Measurements from ENCODE around the gene PILRB. TPM values are rescaled to one million over a fixed set of nuclear protein-coding genes. Genes with fewer than 3 reads are reported as not detected.
"Not testable (repeated sequence)": the region's sequence is repeated elsewhere in the genome, so short reads cannot be mapped to it uniquely, and the experiment has no call there.

The PILRB gene
- polyA plus RNA-seq, 3 donors, result 1.7 to 62.6 (median 2.2) TPM

GRCh38 chr7:100338083-100338696 lies 19.7 kb upstream of the PILRB start:
- H3K9ac ChIP-seq (ENCODE audit: insufficient read depth, low read length, poor library complexity, severe bottlenecking); H2AFZ ChIP-seq (ENCODE audit: insufficient read depth, low read depth, low read length, poor library complexity, severe bottlenecking); H3K4me3 Mint-ChIP-seq; H4K20me1 ChIP-seq (ENCODE audit: insufficient read depth, low read length); DNase-seq; H3K27me3 ChIP-seq (ENCODE audit: control insufficient read depth in 2 of 2, insufficient read depth in 2 of 2, low read length in 2 of 2); H3K9me3 Mint-ChIP-seq; H3K27ac ChIP-seq (ENCODE audit: low read depth in 1 of 2, low read length in 2 of 2); H3K4me3 ChIP-seq (replicated peaks in 1 of 3; ENCODE audit: low read depth in 2 of 3, low read length in 3 of 3); H3K27me3 Mint-ChIP-seq (ENCODE audit: low read depth in 3 of 3); intact Hi-C loops (cut with micrococcal nuclease); H3K9me3 ChIP-seq (replicated peaks in 1 of 2; ENCODE audit: control insufficient read depth in 1 of 2, insufficient read depth in 1 of 2, low read length in 2 of 2); H3K4me2 ChIP-seq (replicated peaks; ENCODE audit: extremely low read depth, low read length, poor library complexity, severe bottlenecking): not testable (repeated sequence)
- H3K79me2 ChIP-seq (ENCODE audit: insufficient read depth, low read length), result peaks cover 28% of the 10 kb centered on the region
- Mint-ChIP-seq H3K27ac (peak overlapping the region in 2 of 7 donors; percentile 15 to 51), H3K36me3 (peaks cover 42 to 45% of the 10 kb centered on the region in 2 donors), H3K4me1 (peaks cover 15% of the 10 kb centered on the region)
- 87% methylated on average over 10 of the region's 15 CpGs for WGBS (ENCODE audit: insufficient coverage)
- peaks cover 12 to 16% of the 10 kb centered on the region in 2 donors for H3K4me1 ChIP-seq (ENCODE audit: control insufficient read depth in 1 of 2, insufficient read depth in 2 of 2, low read length in 2 of 2)
- H3K36me3 ChIP-seq (replicated peaks in 1 of 2; ENCODE audit: control insufficient read depth in 1 of 2, insufficient read depth in 2 of 2, low read length in 2 of 2), result peaks cover 17 to 26% of the 10 kb centered on the region in 2 donors

GRCh38 chr7:100341286-100341685 lies 16.6 kb upstream of the PILRB start:
- not testable (repeated sequence) for H3K9me3 ChIP-seq (replicated peaks in 1 of 2; ENCODE audit: control insufficient read depth in 1 of 2, insufficient read depth in 1 of 2, low read length in 2 of 2); H3K4me2 ChIP-seq (replicated peaks; ENCODE audit: extremely low read depth, low read length, poor library complexity, severe bottlenecking)
- H3K4me1 Mint-ChIP-seq, result peaks cover 16% of the 10 kb centered on the region

DNA sequence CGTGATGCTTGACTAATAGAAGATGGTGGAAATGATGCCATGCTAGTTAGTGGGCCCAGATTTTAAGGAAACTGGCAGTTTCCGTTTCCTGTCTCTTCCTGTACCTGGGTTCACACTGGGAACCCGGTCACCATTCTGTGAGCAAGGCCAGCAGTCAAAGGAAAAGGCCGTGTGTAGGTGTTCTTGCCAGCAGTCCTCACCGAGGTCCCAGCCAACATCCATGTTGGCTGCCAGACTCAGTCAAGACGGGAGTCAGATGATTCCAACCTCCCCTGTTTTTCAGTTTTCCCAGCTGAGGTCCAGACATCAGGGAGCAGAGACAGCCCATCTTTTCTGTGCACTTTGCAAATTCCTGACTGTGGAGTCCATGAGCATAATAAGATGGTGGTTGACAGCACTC lies 15.2 kb upstream of the PILRB start:
- WGBS (ENCODE audit: insufficient coverage), result 90% methylated on average over 6 of the region's 6 CpGs
- peaks cover 12% of the 10 kb centered on the region for H3K4me1 Mint-ChIP-seq
- TF ChIP-seq, protein P1, sequence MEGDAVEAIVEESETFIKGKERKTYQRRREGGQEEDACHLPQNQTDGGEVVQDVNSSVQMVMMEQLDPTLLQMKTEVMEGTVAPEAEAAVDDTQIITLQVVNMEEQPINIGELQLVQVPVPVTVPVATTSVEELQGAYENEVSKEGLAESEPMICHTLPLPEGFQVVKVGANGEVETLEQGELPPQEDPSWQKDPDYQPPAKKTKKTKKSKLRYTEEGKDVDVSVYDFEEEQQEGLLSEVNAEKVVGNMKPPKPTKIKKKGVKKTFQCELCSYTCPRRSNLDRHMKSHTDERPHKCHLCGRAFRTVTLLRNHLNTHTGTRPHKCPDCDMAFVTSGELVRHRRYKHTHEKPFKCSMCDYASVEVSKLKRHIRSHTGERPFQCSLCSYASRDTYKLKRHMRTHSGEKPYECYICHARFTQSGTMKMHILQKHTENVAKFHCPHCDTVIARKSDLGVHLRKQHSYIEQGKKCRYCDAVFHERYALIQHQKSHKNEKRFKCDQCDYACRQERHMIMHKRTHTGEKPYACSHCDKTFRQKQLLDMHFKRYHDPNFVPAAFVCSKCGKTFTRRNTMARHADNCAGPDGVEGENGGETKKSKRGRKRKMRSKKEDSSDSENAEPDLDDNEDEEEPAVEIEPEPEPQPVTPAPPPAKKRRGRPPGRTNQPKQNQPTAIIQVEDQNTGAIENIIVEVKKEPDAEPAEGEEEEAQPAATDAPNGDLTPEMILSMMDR (IDR thresholded peaks at IDR 0.05), result no peak

More at GRCh38 chr7:100341286-100341685, 16.6 kb upstream of the PILRB start:
- H3K27ac ChIP-seq (ENCODE audit: low read depth in 1 of 2, low read length in 2 of 2); H3K27me3 ChIP-seq (ENCODE audit: control insufficient read depth in 2 of 2, insufficient read depth in 2 of 2, low read length in 2 of 2); H3K27me3 Mint-ChIP-seq (ENCODE audit: low read depth in 3 of 3); DNase-seq; H4K20me1 ChIP-seq (ENCODE audit: insufficient read depth, low read length); H3K9me3 Mint-ChIP-seq; H3K9ac ChIP-seq (ENCODE audit: insufficient read depth, low read length, poor library complexity, severe bottlenecking); H3K4me3 Mint-ChIP-seq; H2AFZ ChIP-seq (ENCODE audit: insufficient read depth, low read depth, low read length, poor library complexity, severe bottlenecking); H3K4me3 ChIP-seq (replicated peaks in 1 of 3; ENCODE audit: low read depth in 2 of 3, low read length in 3 of 3); H3K4me1 ChIP-seq (ENCODE audit: control insufficient read depth in 1 of 2, insufficient read depth in 2 of 2, low read length in 2 of 2): not testable (repeated sequence)
- Mint-ChIP-seq H3K36me3 (peaks cover 52 to 57% of the 10 kb centered on the region in 2 donors), H3K27ac (peak overlapping the region in 2 of 7 donors; percentile 66 to 69)
- 100% methylated on average over 4 of the region's 6 CpGs for WGBS (ENCODE audit: insufficient coverage)
- intact Hi-C loops (cut with micrococcal nuclease), result loop anchor here (10.0 kb wide), 1 partner anchor 66 kb away; no protein-coding TSS in a partner anchor
- Histone ChIP-seq H3K79me2 (ENCODE audit: insufficient read depth, low read length) (peaks cover 25% of the 10 kb centered on the region), H3K36me3 (replicated peaks in 1 of 2; ENCODE audit: control insufficient read depth in 1 of 2, insufficient read depth in 2 of 2, low read length in 2 of 2) (peaks cover 19 to 33% of the 10 kb centered on the region in 2 donors)

DNA sequence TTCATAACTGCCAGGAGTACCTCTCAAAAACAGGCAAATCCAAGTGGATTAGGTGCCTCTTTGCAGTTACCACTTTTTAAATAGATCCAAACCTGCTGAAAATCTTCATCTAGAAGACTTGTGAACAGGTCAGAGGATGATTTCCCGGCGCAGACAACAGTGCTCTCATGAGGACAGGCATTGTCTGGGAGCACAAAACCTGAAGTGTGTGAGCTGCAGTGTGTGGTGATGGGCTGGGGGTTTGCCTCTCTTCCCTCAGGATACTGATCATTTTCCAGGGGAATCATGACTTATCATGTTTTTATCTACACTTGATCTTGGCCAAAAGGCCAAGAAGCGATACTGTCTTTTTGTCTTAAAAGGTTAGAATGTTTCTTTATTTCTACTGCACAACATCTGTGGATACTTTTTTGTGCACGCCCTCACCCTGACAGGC lies 13.8 kb upstream of the PILRB start:
- WGBS (ENCODE audit: insufficient coverage), result 92% methylated on average over 2 of the region's 4 CpGs
- peak overlapping the region in 4 of 7 donors; percentile 25 to 90 (median 86) for H3K27ac Mint-ChIP-seq
- DNase-seq; H3K4me3 Mint-ChIP-seq; H3K27ac ChIP-seq (ENCODE audit: low read depth in 1 of 2, low read length in 2 of 2); H3K4me2 ChIP-seq (replicated peaks; ENCODE audit: extremely low read depth, low read length, poor library complexity, severe bottlenecking); H3K9ac ChIP-seq (ENCODE audit: insufficient read depth, low read length, poor library complexity, severe bottlenecking); H3K4me3 ChIP-seq (replicated peaks in 1 of 3; ENCODE audit: low read depth in 2 of 3, low read length in 3 of 3); H3K9me3 Mint-ChIP-seq; H4K20me1 ChIP-seq (ENCODE audit: insufficient read depth, low read length); H3K27me3 ChIP-seq (ENCODE audit: control insufficient read depth in 2 of 2, insufficient read depth in 2 of 2, low read length in 2 of 2); H3K9me3 ChIP-seq (replicated peaks in 1 of 2; ENCODE audit: control insufficient read depth in 1 of 2, insufficient read depth in 1 of 2, low read length in 2 of 2); H3K27me3 Mint-ChIP-seq (ENCODE audit: low read depth in 3 of 3); H3K4me1 ChIP-seq (ENCODE audit: control insufficient read depth in 1 of 2, insufficient read depth in 2 of 2, low read length in 2 of 2); H2AFZ ChIP-seq (ENCODE audit: insufficient read depth, low read depth, low read length, poor library complexity, severe bottlenecking): not testable (repeated sequence)
- H3K4me1 Mint-ChIP-seq, result peaks cover 12% of the 10 kb centered on the region
- Histone ChIP-seq H3K36me3 (replicated peaks in 1 of 2; ENCODE audit: control insufficient read depth in 1 of 2, insufficient read depth in 2 of 2, low read length in 2 of 2) (peaks cover 42 to 55% of the 10 kb centered on the region in 2 donors), H3K79me2 (ENCODE audit: insufficient read depth, low read length) (peaks cover 25% of the 10 kb centered on the region)
- H3K36me3 Mint-ChIP-seq, result peaks cover 58 to 73% of the 10 kb centered on the region in 2 donors
- intact Hi-C loops (cut with micrococcal nuclease), result loop anchor here (10.0 kb wide), 1 partner anchor 69 kb away; no protein-coding TSS in a partner anchor

More for the DNA sequence above, 15.2 kb upstream of the PILRB start:
- Histone ChIP-seq H3K4me2 (replicated peaks; ENCODE audit: extremely low read depth, low read length, poor library complexity, severe bottlenecking) (no peak overlapping the region), H3K9ac (ENCODE audit: insufficient read depth, low read length, poor library complexity, severe bottlenecking) (no peak overlapping the region), H3K79me2 (ENCODE audit: insufficient read depth, low read length) (peaks cover 29% of the 10 kb centered on the region), H4K20me1 (ENCODE audit: insufficient read depth, low read length) (peaks cover 4% of the 10 kb centered on the region), H3K27me3 (ENCODE audit: control insufficient read depth in 2 of 2, insufficient read depth in 2 of 2, low read length in 2 of 2) (no peaks in the 10 kb centered on the region), H2AFZ (ENCODE audit: insufficient read depth, low read depth, low read length, poor library complexity, severe bottlenecking) (no peak overlapping the region), H3K27ac (ENCODE audit: low read depth in 1 of 2, low read length in 2 of 2) (no peak overlapping the region), H3K36me3 (replicated peaks in 1 of 2; ENCODE audit: control insufficient read depth in 1 of 2, insufficient read depth in 2 of 2, low read length in 2 of 2) (peaks cover 34 to 48% of the 10 kb centered on the region in 2 donors), H3K9me3 (replicated peaks in 1 of 2; ENCODE audit: control insufficient read depth in 1 of 2, insufficient read depth in 1 of 2, low read length in 2 of 2) (no peaks in the 10 kb centered on the region), H3K4me3 (replicated peaks in 1 of 3; ENCODE audit: low read depth in 2 of 3, low read length in 3 of 3) (no peak overlapping the region), H3K4me1 (ENCODE audit: control insufficient read depth in 1 of 2, insufficient read depth in 2 of 2, low read length in 2 of 2) (peaks cover 4 to 6% of the 10 kb centered on the region in 2 donors)
- DNase-seq, result no peak
- Mint-ChIP-seq H3K36me3 (peaks cover 62 to 72% of the 10 kb centered on the region in 2 donors), H3K27ac (peak overlapping the region in 2 of 7 donors; percentile 3 to 52), H3K4me3 (no peak overlapping the region), H3K27me3 (ENCODE audit: low read depth in 3 of 3) (peaks cover 0 to 3% (median 0%) of the 10 kb centered on the region in 3 donors), H3K9me3 (peaks cover 0 to 2% (median 0%) of the 10 kb centered on the region in 7 donors)
- intact Hi-C loops (cut with micrococcal nuclease), result loop anchor here (10.0 kb wide), 1 partner anchor 68 kb away; no protein-coding TSS in a partner anchor
